ENCODE measurements around the gene MACROH2A2.
A peak's percentile ranks its signal among the peaks of the same experiment; 100 is the strongest.
"Not testable (repeated sequence)": the region's sequence is repeated elsewhere in the genome, so short reads cannot be mapped to it uniquely, and the experiment has no call there.

MACROH2A2 gene

DNA sequence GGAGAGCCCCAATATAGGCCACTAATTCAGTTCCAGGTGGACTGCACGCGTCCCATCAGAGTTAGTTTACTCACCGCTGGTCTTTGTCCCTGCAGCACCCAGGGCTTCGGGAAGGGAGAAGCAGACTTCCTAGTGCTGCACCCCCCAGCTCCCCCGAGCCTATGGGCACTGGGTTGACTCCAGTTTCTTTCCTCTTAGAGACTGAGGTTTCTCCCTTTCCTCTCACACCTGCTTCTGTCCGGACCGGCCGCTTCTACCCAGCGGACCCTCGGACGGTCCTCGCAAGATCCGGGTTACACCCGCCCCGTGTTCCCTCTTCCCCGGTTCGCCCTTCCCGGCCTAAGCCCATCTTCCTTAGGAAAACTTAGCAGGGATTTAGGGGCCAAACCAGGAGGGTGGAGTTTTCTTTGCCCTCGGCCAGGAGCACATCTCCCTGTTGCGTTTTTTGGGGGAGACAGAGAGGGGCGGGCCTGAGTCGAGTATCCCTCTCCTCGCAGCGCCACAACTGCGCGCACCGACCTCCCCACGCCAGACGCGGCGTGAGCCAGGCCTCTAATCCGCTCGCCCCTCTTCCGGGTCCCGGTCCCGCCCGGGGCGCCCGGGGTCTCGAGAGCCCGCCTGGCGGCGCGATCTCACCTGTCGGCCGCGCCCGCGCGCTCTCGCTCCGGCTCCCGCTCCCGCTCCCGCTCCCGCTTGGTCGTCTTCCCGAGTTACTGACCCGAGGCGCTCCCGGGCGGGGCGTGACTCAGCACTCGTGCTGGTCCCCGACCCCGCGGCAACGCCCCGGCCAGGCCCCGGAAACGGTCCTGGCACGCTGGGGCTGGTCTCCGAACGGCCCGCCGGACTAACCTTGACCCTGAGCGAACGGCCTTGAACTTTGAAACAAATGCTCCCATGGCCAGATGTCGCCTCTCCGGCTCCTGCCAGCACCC is 79.7 kb downstream of the MACROH2A2 start, which contains the start of gene AIFM2:
TSS of gene AIFM2 (minus strand) at position 728 of the 932 bp plus-strand sequence. CDS start 8,741 bp downstream, outside the sequence.
- DNase-seq, result peak in 2 of 3 experiments; percentile 66 to 68

DNA sequence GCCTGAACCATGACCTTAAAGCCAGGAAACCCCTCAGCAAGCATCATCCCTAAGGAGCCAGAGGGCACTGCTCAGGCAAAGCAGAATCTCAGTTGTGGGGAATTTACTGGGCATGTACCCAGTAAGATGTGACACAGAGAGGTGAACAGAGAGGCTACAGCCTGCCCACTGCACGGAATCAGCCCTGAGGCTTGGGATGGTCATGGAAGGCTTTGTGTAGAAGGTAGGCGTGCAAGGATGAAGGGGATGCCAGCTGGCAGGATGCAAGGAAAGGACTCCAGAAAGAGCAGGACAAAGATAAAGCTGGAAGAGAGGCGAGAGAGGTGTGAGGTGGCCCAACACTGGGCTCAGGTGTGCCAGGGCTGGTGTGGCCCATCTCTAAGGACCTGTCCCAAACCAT is 82.4 kb downstream of the MACROH2A2 start:
- no peak for DNase-seq

GRCh38 chr10:70135684-70136083 is 83.0 kb downstream of the MACROH2A2 start:
- DNase-seq, result no peak

GRCh38 chr10:70137135-70137534 is 84.5 kb downstream of the MACROH2A2 start:
- no peak for DNase-seq

DNA sequence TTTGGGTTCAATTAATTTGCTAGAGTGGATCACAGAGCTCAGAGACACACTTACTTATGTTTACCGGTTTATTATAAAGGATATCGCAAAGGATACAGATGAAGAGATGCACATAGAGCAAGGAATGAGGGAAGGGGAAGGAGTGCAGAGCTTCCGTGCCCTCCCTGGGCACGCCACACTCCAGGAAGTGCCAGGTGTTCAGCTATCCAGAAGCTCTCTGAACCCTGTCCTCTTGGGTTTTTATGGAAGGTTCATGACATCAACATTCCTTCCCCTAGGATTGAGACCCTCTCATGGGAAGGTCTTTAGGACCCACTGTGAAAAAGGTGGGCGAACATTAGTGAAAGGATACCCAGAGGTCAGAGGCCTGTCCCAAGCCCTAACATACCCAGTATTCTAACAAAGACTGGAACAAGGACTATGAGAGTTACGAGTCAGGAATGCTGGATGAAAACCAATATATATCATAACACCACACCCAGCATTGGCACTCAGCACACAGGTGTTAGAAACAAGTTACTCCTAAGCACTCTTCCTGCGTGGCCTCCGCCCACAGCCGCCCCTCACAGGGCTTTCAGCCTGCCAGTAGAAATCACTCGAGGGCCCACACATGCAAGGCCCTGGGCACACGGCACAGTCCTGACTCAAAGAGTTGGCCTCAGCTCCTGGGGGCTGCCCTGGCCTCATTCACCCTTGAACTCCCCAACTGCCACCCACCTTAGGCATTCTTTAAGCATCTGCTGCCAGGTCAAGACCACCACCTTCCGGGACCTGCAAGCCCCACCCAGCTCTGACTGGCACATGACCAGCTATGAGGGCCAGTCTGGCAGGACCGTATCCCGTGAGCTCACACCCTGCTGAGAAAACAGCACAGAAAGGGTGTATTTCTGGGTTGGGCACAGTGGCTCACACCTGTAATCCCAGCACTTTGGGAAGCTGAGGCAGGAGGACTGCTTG is 85.6 kb downstream of the MACROH2A2 start:
- no peak for DNase-seq

GRCh38 chr10:70139151-70139996 is 86.7 kb downstream of the MACROH2A2 start:
- DNase-seq, result no peak

- no peak for DNase-seq
Observed at GRCh38 chr10:70139997-70140250, 87.3 kb downstream of the MACROH2A2 start.

GRCh38 chr10:70140297-70140696 is 87.7 kb downstream of the MACROH2A2 start:
- no peak for DNase-seq

DNA sequence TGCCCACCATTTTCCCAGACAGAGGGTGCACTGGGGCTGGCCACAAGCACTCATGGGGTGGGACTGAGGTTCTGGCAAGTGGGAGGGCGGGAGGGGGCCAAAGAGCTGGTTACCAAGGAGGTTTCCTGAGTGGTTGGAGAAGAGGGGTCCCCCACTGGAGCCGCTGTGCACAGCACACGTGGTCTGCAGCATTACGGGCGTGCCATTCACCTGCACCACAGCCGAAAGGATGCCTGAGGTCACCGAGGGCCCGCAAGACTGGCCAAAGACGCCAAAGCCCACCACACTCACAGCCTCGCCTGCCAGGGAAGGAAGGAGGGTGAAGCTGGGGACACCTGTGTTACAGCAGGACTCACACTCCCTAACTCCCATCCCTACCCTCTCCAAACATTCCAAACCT is 89.9 kb downstream of the MACROH2A2 start:
- no peak for DNase-seq

- no peak for DNase-seq
Observed at GRCh38 chr10:70144372-70145110, 91.9 kb downstream of the MACROH2A2 start.

- no peak for DNase-seq
Observed at GRCh38 chr10:70145166-70145665, 92.6 kb downstream of the MACROH2A2 start.

GRCh38 chr10:70145666-70146488 is 93.2 kb downstream of the MACROH2A2 start:
- peak; percentile 38 to 86 (median 74) for DNase-seq

DNA sequence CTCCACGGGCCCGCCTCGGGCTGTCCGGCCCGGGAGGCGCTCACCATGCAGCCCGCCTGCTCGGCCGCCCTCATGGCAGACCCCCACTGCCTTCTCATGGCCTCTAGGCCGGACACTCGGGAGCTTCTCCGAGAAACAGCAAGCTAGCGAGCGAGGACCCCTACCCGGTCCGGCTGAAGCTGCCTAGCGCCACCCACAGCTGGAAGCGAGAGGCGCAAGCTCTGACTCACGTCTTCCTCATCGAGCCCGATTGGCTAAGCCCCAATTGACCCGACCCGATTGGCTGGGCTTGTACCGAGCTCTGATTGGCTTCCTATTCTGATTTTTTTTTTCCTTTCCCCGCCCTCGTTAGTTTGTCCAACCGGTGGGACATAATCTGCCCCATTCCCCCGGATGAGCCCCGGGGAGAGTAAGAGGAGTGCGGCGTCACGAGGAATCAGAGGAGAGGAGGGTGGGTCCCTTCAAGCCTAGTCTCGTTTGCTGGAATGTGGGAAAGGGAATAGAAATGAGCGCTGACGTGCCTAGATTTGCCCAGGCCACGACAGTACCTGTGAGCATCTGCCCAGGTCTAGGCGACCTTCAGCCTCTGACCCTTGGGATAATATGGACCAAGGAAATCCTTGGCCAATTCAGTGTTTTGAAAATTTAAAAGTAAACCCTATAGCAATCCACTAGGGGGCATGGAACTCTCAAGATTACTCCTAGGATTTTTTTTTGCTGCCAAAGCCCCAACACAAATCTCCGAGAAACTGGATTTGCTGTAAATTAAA is 94.0 kb downstream of the MACROH2A2 start, which contains the start of gene TYSND1:
TSS of gene TYSND1 (minus strand) at position 212 of the 770 bp plus-strand sequence. CDS start at position 98, 114 bp downstream.
- DNase-seq, result peak; percentile 90 to 98 (median 93)

- no peak for DNase-seq
Observed at GRCh38 chr10:70147259-70147625, 94.6 kb downstream of the MACROH2A2 start.

DNA sequence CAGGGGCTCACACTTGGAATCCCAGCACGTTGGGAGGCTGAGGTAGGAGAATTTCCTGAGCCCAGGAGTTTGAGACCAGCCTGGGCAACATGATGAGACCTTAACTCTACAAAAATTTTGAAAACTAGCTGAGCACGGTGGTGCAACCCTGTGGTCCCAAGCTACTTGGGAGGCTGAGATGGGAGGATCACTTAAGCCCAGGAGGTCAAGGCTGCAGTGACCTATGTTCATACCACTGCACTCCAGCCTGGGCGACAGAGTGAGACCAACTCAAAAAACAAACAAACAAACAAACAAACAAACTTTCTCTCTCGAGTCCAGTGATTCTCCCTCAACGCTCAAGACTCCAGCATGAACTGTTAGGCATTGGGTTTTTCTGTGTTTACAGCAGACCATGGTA is 95.9 kb downstream of the MACROH2A2 start:
- no peak for DNase-seq

DNA sequence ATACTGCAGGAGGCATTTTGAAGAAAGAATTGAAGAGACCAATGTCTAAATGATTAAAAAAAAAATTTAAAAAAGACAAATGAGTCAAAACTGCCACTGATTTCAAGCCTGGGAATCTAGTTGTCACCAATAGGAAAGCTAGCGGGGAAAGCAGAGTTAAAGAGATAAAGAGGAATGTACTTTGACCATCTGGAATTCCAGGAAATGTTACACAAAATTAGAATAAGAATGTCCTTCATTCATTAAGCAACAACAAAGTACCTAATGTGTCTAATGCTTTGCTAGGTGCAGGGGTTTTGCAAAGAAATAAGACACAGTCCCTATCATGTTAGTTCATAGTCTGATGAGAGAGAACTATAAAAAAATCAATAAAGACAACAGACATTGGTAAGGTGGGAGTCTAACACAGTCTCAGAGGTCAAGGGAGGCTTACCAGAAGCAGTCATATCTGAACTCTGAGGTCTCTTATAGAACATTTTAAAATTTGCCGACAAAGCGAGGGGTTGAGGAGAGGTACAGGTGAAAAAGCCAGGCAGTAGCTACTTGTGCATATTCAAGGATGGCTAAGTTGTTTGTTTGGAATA is 102.7 kb downstream of the MACROH2A2 start:
- DNase-seq, result no peak

DNA sequence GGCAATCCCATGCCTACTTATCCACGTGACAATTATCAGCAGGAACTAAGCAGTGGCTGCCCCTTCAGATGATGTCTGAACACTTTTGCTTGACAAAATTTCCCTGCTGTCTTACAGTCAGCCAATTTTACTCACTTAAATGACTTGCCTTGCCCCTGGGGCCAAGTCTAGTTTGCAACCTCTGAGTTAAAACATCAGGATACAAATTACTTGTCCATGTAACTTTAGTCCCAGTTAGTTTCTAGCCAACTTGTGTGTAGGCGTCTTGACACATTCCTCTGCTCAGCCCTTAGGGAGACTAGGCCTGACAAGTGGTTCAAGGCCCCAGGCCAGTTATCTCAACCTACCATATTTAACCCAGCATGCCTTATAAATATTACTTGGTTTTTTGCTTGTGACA is 105.5 kb downstream of the MACROH2A2 start:
- no peak for DNase-seq

DNA sequence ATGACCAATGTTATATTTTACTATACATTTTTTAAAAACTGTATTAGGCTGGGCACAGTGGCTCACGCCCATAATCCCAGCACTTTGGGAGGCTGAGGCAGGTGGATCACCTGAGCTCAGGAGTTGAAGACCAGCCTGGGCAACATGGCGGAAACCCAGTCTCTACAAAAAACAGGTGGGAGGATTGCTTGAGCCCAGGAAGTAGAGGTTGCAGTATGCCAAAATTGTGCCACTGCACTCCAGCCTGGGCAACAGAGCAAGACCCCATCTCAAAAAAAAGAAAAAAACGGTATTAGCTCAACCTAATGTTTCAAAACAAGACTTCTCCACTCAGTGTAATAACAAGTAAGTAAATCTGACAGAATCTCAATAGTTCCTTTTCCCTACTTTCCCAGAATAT is 106.7 kb downstream of the MACROH2A2 start:
- DNase-seq, result not testable (repeated sequence)

DNA sequence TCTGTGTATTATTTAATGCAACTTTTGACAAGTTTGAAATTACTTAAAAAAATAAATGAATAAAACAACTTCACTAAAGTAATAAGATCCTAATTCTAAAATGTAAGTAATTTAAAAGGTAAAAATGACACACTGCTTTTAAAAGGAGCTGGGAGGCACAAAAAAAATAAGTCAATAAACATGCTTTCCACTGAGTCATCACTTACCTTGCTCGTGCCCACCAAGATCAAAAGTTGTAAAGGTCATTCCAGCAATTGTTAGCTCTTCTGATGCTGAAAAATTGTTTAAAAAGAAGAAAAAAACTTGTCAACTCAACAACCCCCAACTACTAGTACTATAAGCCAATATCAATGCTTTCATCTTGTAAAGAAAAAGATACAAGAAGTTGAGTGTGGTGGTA is 108.2 kb downstream of the MACROH2A2 start:
- no peak for DNase-seq
